ENCODE data around the gene SLC25A40. TPM values are rescaled to one million over a fixed set of nuclear protein-coding genes. Genes with fewer than 3 reads are reported as not detected.

Gene SLC25A40
- total RNA-seq, 1 experiment from 2014 or later, result 5.2 TPM

DNA sequence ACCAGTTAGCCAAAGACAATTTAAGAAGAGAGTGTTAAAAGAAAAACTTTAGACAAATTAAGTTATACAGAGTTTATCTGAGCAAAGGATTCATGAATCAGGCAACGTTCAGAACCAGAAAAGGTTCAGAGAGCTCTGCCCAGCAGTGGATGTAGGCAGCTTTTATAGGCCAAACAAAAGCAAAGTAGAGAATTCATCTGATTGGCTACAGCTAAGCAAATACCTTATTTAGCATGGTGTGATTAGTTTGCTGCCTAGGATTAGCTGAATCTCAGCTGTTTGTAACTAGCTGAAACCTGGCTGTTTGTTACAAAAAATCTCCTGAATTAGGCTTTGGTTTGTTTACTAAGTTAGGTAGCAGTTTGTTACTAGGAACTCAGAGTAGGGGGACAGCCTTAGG lies 66.0 kb downstream of the SLC25A40 start:
- ChIA-PET POLR2A (ENCODE audit: unreplicated experiment) (interaction anchor here (0.5 kb wide), 1 partner anchor 19 kb away, joined by 5 read pairs; no protein-coding TSS in a partner anchor), CTCF (no interaction called here)
- H3K4me1 ChIP-seq (ENCODE audit: insufficient read depth, low read length), result no peaks in the 10 kb centered on the region
- no peaks in the 10 kb centered on the region for H3F3A ChIP-seq (ENCODE audit: low read length, unreplicated experiment)
- H3K27me3 ChIP-seq (ENCODE audit: low read length), result no peaks in the 10 kb centered on the region
- no peaks in the 10 kb centered on the region for H3K9me2 ChIP-seq (replicated peaks; ENCODE audit: low read length)
- no peak overlapping the region for H2AFZ ChIP-seq (ENCODE audit: low read length)
- no TSS peak for BruUV-seq (replicated peaks)
- H3K79me2 ChIP-seq (ENCODE audit: low read length), result no peaks in the 10 kb centered on the region
- intact Hi-C loops (cut with micrococcal nuclease), result no loop called here
- DNase-seq (no peak), ATAC-seq (peak; percentile 56)
- no peak overlapping the region for H3K4me3 ChIP-seq (ENCODE audit: low read length)
- no peak overlapping the region for H3K4me2 ChIP-seq (ENCODE audit: low read length)
- H3K9me3 ChIP-seq (ENCODE audit: low read length), result no peaks in the 10 kb centered on the region
- no peak overlapping the region for H3K9ac ChIP-seq (ENCODE audit: low read length)
- no peak overlapping the region for H3K27ac ChIP-seq (ENCODE audit: low read length)
- TF ChIP-seq EZH2 (IDR thresholded peaks at IDR 0.05; ENCODE audit: low read length, unreplicated experiment), result no peak
- TF ChIP-seq, protein P1, sequence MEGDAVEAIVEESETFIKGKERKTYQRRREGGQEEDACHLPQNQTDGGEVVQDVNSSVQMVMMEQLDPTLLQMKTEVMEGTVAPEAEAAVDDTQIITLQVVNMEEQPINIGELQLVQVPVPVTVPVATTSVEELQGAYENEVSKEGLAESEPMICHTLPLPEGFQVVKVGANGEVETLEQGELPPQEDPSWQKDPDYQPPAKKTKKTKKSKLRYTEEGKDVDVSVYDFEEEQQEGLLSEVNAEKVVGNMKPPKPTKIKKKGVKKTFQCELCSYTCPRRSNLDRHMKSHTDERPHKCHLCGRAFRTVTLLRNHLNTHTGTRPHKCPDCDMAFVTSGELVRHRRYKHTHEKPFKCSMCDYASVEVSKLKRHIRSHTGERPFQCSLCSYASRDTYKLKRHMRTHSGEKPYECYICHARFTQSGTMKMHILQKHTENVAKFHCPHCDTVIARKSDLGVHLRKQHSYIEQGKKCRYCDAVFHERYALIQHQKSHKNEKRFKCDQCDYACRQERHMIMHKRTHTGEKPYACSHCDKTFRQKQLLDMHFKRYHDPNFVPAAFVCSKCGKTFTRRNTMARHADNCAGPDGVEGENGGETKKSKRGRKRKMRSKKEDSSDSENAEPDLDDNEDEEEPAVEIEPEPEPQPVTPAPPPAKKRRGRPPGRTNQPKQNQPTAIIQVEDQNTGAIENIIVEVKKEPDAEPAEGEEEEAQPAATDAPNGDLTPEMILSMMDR (conservative IDR thresholded peaks at IDR 0.05; ENCODE audit: low read depth, low read length), result no peak
- TF ChIP-seq EZH2phosphoT487 (IDR thresholded peaks at IDR 0.05; ENCODE audit: borderline replicate concordance, low read length), result no peak
- H3K36me3 ChIP-seq (ENCODE audit: low read depth, low read length), result no peaks in the 10 kb centered on the region
- no peaks in the 10 kb centered on the region for H4K20me1 ChIP-seq (ENCODE audit: low read length)

DNA sequence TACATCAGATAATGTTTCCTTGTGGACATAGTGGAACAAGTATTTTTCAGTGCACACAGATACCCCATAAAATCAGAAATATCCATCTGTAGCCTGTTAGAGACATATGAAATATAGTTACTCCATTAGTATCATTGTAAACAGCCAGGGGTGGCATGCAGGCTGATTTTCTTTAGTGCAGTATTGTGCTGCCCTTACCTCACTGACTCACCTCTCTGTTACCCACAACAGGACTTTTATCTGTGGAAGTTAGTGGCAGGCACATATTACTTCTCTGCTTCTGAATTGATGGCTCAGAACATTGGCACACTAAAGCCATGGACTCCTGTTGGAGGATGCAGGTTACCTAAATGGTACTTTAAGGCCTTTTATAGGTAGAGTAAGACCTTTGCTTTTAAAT lies 70.0 kb downstream of the SLC25A40 start:
- Histone ChIP-seq H3K4me1 (ENCODE audit: insufficient read depth, low read length) (no peaks in the 10 kb centered on the region), H3K4me3 (ENCODE audit: low read length) (no peak overlapping the region), H4K20me1 (ENCODE audit: low read length) (no peaks in the 10 kb centered on the region), H3K27me3 (ENCODE audit: low read length) (no peaks in the 10 kb centered on the region), H3K4me2 (ENCODE audit: low read length) (no peak overlapping the region), H3K9ac (ENCODE audit: low read length) (no peak overlapping the region), H3F3A (ENCODE audit: low read length, unreplicated experiment) (no peaks in the 10 kb centered on the region), H3K79me2 (ENCODE audit: low read length) (no peaks in the 10 kb centered on the region), H3K9me3 (ENCODE audit: low read length) (no peaks in the 10 kb centered on the region), H2AFZ (ENCODE audit: low read length) (no peak overlapping the region), H3K9me2 (replicated peaks; ENCODE audit: low read length) (no peaks in the 10 kb centered on the region), H3K27ac (ENCODE audit: low read length) (no peak overlapping the region), H3K36me3 (ENCODE audit: low read depth, low read length) (no peaks in the 10 kb centered on the region)
- no peak for TF ChIP-seq EZH2 (IDR thresholded peaks at IDR 0.05; ENCODE audit: low read length, unreplicated experiment)
- POLR2A ChIA-PET (ENCODE audit: unreplicated experiment), result no interaction called here
- no TSS peak for BruUV-seq (replicated peaks)
- intact Hi-C loops (cut with micrococcal nuclease), result no loop called here
- CTCF ChIA-PET, result no interaction called here
- DNase-seq, result no peak
- 0 out of 2 replicates have a peak, but pooled peaks have one; percentile 31 for ATAC-seq

DNA sequence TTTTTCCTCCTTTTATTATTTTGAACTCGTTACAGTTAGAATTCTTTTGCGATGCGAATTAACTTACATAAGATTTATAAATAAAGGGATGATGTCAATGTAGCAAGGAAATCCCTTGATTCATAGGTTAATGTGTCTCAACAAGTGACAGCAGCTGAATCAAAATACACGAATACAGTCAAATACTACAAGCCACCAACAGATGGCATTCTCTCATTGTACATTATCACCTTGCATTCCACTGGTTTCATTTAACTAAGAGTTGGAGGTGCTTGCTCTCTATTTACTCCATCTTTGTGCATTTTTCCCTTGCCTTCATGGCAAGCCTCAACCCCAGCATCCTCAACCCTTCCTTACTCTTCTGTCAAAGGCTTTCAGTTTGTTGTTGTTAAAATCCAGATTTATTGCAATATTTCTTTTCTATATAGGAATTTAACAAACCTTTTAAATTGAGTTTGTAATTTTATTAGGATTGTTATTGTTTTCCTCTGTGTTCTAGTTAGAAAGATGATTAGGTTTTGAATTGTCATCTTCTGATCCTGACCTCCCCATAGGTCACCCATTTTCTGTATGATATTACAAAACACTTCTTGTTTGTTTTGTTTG lies 78.3 kb downstream of the SLC25A40 start:
- no peaks in the 10 kb centered on the region for H4K20me1 ChIP-seq (ENCODE audit: low read length)
- POLR2A ChIA-PET (ENCODE audit: unreplicated experiment), result no interaction called here
- no peaks in the 10 kb centered on the region for H3K79me2 ChIP-seq (ENCODE audit: low read length)
- no peaks in the 10 kb centered on the region for H3F3A ChIP-seq (ENCODE audit: low read length, unreplicated experiment)
- no peak overlapping the region for H3K4me3 ChIP-seq (ENCODE audit: low read length)
- CTCF ChIA-PET, result interaction anchor here (0.7 kb wide), 1 partner anchor 33 kb away, joined by 4 read pairs; no protein-coding TSS in a partner anchor
- H3K4me2 ChIP-seq (ENCODE audit: low read length), result no peak overlapping the region
- DNase-seq (peak; percentile 68), ATAC-seq (peak; percentile 96)
- no peak overlapping the region for H2AFZ ChIP-seq (ENCODE audit: low read length)
- H3K36me3 ChIP-seq (ENCODE audit: low read depth, low read length), result no peaks in the 10 kb centered on the region
- no TSS peak for BruUV-seq (replicated peaks)
- H3K9me3 ChIP-seq (ENCODE audit: low read length), result no peaks in the 10 kb centered on the region
- no peak for TF ChIP-seq EZH2phosphoT487 (IDR thresholded peaks at IDR 0.05; ENCODE audit: borderline replicate concordance, low read length)
- TF ChIP-seq, protein P1 (conservative IDR thresholded peaks at IDR 0.05; ENCODE audit: low read depth, low read length), result peak; percentile 77
- no peaks in the 10 kb centered on the region for H3K9me2 ChIP-seq (replicated peaks; ENCODE audit: low read length)
- no peak overlapping the region for H3K27ac ChIP-seq (ENCODE audit: low read length)
- H3K27me3 ChIP-seq (ENCODE audit: low read length), result no peaks in the 10 kb centered on the region
- no peaks in the 10 kb centered on the region for H3K4me1 ChIP-seq (ENCODE audit: insufficient read depth, low read length)
- intact Hi-C loops (cut with micrococcal nuclease), result loop anchor here (1.0 to 5.0 kb wide), 3 partner anchors 89 to 313 kb away; no protein-coding TSS in a partner anchor
- H3K9ac ChIP-seq (ENCODE audit: low read length), result no peak overlapping the region
